SU-DHL-6 (cell line): ENCODE measurements around the gene NELL2.

Experiments
- H2AFZ ChIP-seq: fragments of 200-600 bp; sonication (generic); 2 replicates; pipeline ENCODE4 v1.6.1; 2014; ENCODE audit warnings: low read depth, mild to moderate bottlenecking, moderate library complexity, mixed read lengths, antibody characterized with exemption, low read length; ENCODE audit not compliant: severe bottlenecking
- H3F3A ChIP-seq: fragments of 200-600 bp; shearing (Covaris generic); 2 replicates; pipeline ENCODE4 v1.6.0; 2016; ENCODE audit warnings: antibody characterized with exemption, mild to moderate bottlenecking; ENCODE audit not compliant: insufficient read depth
- H3K27ac ChIP-seq: fragments of 200-600 bp; sonication (generic); 2 replicates; pipeline ENCODE4 v1.5.1; 2016; ENCODE audit warnings: low read depth, mild to moderate bottlenecking, low read length, moderate library complexity, mixed read lengths
- H3K27me3 ChIP-seq: fragments of 200-600 bp; sonication (generic), shearing (Covaris generic); 2 replicates; pipeline ENCODE4 v1.6.0; 2014; ENCODE audit warnings: mild to moderate bottlenecking, low read length
- H3K36me3 ChIP-seq: fragments of 200-600 bp; sonication (generic); 2 replicates; pipeline ENCODE4 v1.6.1; 2014; ENCODE audit warnings: mild to moderate bottlenecking, low read length, mixed read lengths
- H3K4me2 ChIP-seq: fragments of 300-600, 200-600 bp; shearing (Covaris generic), sonication (generic); 2 replicates; pipeline ENCODE4 v1.6.0; 2014; ENCODE audit warnings: low read length, low read depth, mild to moderate bottlenecking; ENCODE audit not compliant: poor library complexity, severe bottlenecking
- H3K4me3 ChIP-seq: fragments of 200-600 bp; sonication (generic); 2 replicates; pipeline ENCODE4 v1.5.1; 2014; ENCODE audit warnings: antibody characterized with exemption, low read length, mild to moderate bottlenecking, mixed read lengths; ENCODE audit not compliant: insufficient read depth, poor library complexity, severe bottlenecking
- H3K79me2 ChIP-seq: fragments of 200-600 bp; sonication (generic); 2 replicates; pipeline ENCODE4 v1.6.1; 2014; ENCODE audit warnings: mild to moderate bottlenecking, low read length, moderate library complexity; ENCODE audit not compliant: insufficient read depth
- H3K9ac ChIP-seq: fragments of 200-600 bp; sonication (generic); 2 replicates; pipeline ENCODE4 v1.7.0; 2014; ENCODE audit warnings: mild to moderate bottlenecking, low read length
- H3K9me2 ChIP-seq: fragments of 200-600 bp; sonication (generic); replicated peaks from 2 replicates; pipeline ENCODE4 v1.6.1; 2014; ENCODE audit warnings: low read length; ENCODE audit not compliant: insufficient read depth
- H3K9me3 ChIP-seq: fragments of 200-600 bp; sonication (generic); 2 replicates; pipeline ENCODE4 v1.6.1; 2014; ENCODE audit warnings: low read length, mixed read lengths; ENCODE audit not compliant: insufficient read depth
- H4K20me1 ChIP-seq: fragments of 200-600 bp; sonication (generic); 2 replicates; pipeline ENCODE4 v1.6.1; 2014; ENCODE audit warnings: low read depth, mild to moderate bottlenecking, antibody characterized with exemption, low read length, moderate library complexity, mixed read lengths
- CTCF ChIP-seq: fragments of 200-600 bp; sonication (generic); IDR thresholded peaks from one replicate; pipeline ENCODE4 v1.5.1; 2017; ENCODE audit warnings: antibody characterized with exemption, mild to moderate bottlenecking, low read length, moderate library complexity; ENCODE audit not compliant: insufficient read depth, poor library complexity, severe bottlenecking
- EZH2phosphoT487 ChIP-seq: fragments of 200-600 bp; sonication (generic), shearing (Covaris generic); conservative IDR thresholded peaks from 2 replicates; pipeline ENCODE4 v1.6.1; 2018; ENCODE audit warnings: mild to moderate bottlenecking, antibody characterized with exemption, low read length, moderate library complexity, mixed read lengths

Gene NELL2

GRCh38 chr12:44709166-44709565, 166.9 kb downstream of the NELL2 start:
- H2AFZ ChIP-seq, result no peak overlapping the region
- H3K79me2 ChIP-seq, result peaks cover 20% of the 10 kb centered on the region; the same call in 1 of the 2 replicates
- H3K27ac ChIP-seq, result no peak overlapping the region
- H3K4me3 ChIP-seq, result no peak overlapping the region
- no peaks in the 10 kb centered on the region for H4K20me1 ChIP-seq
- H3F3A ChIP-seq, result 0 out of 2 replicates have a peak, but pooled peaks cover 5% of the 10 kb centered on the region
- no peak for TF ChIP-seq CTCF
- TF ChIP-seq EZH2phosphoT487, result no peak
- H3K9me3 ChIP-seq, result no peaks in the 10 kb centered on the region
- H3K4me2 ChIP-seq, result no peak overlapping the region
- no peaks in the 10 kb centered on the region for H3K27me3 ChIP-seq
- H3K9me2 ChIP-seq, result no peaks in the 10 kb centered on the region
- peaks cover 10% of the 10 kb centered on the region; the same call in 1 of the 2 replicates for H3K36me3 ChIP-seq
- no peak overlapping the region for H3K9ac ChIP-seq

- 0 out of 2 replicates have a peak, but pooled peaks cover under 1% of the 10 kb centered on the region for H3F3A ChIP-seq
- peaks cover 17% of the 10 kb centered on the region; the same call in 1 of the 2 replicates for H3K79me2 ChIP-seq
- H3K27ac ChIP-seq, result no peak overlapping the region
- no peaks in the 10 kb centered on the region for H3K27me3 ChIP-seq
- no peaks in the 10 kb centered on the region for H3K9me2 ChIP-seq
- TF ChIP-seq EZH2phosphoT487 (no peak), CTCF (no peak)
- H2AFZ ChIP-seq, result no peak overlapping the region
- no peak overlapping the region for H3K9ac ChIP-seq
- peaks cover 12% of the 10 kb centered on the region; the same call in 1 of the 2 replicates for H3K36me3 ChIP-seq
- H3K4me2 ChIP-seq, result no peak overlapping the region
- no peaks in the 10 kb centered on the region for H4K20me1 ChIP-seq
- H3K4me3 ChIP-seq, result no peak overlapping the region
- no peaks in the 10 kb centered on the region for H3K9me3 ChIP-seq
These were observed 167.9 kb downstream of the NELL2 start for GRCh38 chr12:44708218-44708617.

- H3K27ac ChIP-seq, result no peak overlapping the region
- H3K9me3 ChIP-seq, result no peaks in the 10 kb centered on the region
- no peaks in the 10 kb centered on the region for H3F3A ChIP-seq
- H3K4me3 ChIP-seq, result no peak overlapping the region
- TF ChIP-seq EZH2phosphoT487 (no peak), CTCF (no peak)
- H3K79me2 ChIP-seq, result no peaks in the 10 kb centered on the region; the same call in 1 of the 2 replicates
- no peaks in the 10 kb centered on the region for H4K20me1 ChIP-seq
- H3K9ac ChIP-seq, result no peak overlapping the region
- no peaks in the 10 kb centered on the region for H3K9me2 ChIP-seq
- H3K27me3 ChIP-seq, result no peaks in the 10 kb centered on the region
- peaks cover 27% of the 10 kb centered on the region; the same call in 1 of the 2 replicates for H3K36me3 ChIP-seq
- H2AFZ ChIP-seq, result no peak overlapping the region
- H3K4me2 ChIP-seq, result no peak overlapping the region
These were observed 172.8 kb downstream of the NELL2 start for GRCh38 chr12:44703182-44703910.
